ENCODE results near the gene F5. TPM values are rescaled to one million over a fixed set of nuclear protein-coding genes. Genes with fewer than 3 reads are reported as not detected.

F5 gene
- polyA plus RNA-seq, 1 experiment = not detected

DNA sequence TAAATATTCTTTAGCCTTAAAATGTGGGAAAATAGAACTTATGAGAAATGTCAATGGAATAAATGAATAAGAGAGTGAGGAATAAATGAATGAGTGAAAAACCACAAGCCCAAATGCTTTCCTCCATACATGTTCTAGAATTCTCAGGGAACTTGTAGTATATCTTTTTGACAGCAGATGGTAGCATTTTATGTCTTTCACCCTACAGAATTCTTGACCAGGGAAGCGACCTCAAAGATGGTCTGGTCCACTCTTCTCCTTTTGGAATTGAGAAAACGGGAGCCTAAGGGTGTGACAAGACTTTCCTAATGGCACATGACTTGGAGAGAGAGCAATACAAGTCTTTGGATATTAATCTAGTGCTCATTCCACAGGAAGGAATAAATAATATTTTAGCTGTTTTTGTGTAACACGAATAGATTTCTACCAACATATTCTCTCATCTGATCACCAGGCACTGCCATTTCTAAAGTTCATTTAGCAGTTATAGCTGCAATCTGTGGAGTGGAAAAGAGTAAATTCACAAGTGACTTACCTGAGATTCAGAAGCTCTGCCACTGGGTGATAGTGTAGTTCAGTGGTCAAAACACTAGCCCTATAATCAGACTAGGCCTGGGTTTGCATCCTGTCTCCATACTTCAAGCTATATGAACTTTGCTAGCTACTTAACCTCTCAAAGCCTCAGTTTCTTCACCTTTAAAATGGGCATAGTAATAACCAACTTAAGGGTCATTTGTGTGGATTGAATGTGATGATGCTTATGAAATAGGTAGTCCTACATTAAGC is 15.0 kb upstream of the F5 start:
- ChIA-PET POLR2A (no interaction called here), CTCF (interaction anchor here (1.0 to 2.2 kb wide), 4 partner anchors 25 to 212 kb away, joined by 3 to 37 read pairs (median 9); no protein-coding TSS in a partner anchor)
- H3K9me3 ChIP-seq (ENCODE audit: control insufficient read depth, insufficient read depth, low read length) = no peaks in the 10 kb centered on the region
- no peaks in the 10 kb centered on the region for H3K27me3 ChIP-seq (ENCODE audit: control insufficient read depth, insufficient read depth, low read length)
- no peak overlapping the region for H3K27ac ChIP-seq (ENCODE audit: low read depth, low read length)
- no peak for DNase-seq (ENCODE audit: low read depth, low spot score)
- TF ChIP-seq, protein P1, sequence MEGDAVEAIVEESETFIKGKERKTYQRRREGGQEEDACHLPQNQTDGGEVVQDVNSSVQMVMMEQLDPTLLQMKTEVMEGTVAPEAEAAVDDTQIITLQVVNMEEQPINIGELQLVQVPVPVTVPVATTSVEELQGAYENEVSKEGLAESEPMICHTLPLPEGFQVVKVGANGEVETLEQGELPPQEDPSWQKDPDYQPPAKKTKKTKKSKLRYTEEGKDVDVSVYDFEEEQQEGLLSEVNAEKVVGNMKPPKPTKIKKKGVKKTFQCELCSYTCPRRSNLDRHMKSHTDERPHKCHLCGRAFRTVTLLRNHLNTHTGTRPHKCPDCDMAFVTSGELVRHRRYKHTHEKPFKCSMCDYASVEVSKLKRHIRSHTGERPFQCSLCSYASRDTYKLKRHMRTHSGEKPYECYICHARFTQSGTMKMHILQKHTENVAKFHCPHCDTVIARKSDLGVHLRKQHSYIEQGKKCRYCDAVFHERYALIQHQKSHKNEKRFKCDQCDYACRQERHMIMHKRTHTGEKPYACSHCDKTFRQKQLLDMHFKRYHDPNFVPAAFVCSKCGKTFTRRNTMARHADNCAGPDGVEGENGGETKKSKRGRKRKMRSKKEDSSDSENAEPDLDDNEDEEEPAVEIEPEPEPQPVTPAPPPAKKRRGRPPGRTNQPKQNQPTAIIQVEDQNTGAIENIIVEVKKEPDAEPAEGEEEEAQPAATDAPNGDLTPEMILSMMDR (IDR thresholded peaks at IDR 0.05; ENCODE audit: low read depth, low read length) = peak; percentile 37; the same call in 1 of the 2 replicates
- no peak overlapping the region for H3K4me3 ChIP-seq (ENCODE audit: low read depth, low read length)

DNA sequence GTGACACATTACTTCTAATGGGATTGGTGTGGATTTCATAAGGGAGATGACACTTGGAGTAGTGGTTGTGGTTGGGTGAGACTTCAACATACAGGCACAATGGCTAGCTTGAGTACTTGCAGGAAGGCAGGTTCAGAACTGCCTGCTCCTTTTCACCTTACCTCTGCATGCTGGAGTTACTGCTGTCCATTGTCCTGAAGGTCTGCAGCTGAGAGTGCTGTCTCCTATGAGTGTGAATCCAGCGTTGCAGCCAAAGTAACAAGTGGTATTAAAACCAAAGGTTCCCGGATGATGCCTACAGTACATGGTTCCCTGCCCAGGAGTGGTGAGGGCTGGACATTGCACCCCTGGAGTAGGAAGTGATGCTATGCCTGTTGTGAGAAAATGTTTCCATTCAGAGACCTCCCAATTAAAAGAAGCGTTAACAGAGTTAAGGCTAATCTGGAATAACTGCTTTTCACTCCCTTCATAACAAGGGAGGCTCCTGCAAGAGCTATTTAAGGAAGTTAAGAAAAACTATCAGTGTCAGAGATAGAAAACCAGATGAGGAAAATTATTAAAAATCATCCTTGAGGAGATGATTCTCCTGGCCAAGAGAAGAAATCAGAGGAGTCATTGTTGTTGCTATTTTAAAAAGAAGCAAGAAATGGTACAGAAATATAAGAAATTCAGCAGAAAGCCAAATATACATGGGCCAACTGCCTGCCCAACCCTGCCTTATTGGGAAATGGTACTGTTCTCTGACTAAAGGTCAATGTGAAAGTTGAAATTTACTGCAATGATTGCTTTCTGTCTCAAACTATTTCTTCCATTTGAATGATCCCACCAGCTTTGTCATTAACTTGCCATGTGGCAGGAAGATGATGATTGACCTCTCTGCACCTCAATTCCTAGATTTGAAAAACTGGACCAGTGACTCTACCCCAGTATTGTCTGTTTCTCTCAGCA is 9.8 kb upstream of the F5 start:
- no peak overlapping the region for H3K4me3 ChIP-seq (ENCODE audit: low read depth, low read length)
- CTCF ChIA-PET = interaction anchor here (1.4 kb wide), 1 partner anchor 9 kb away, joined by 3 read pairs; the partner anchor contains the start of gene F5
- H3K27me3 ChIP-seq (ENCODE audit: control insufficient read depth, insufficient read depth, low read length) = no peaks in the 10 kb centered on the region
- H3K9me3 ChIP-seq (ENCODE audit: control insufficient read depth, insufficient read depth, low read length) = no peaks in the 10 kb centered on the region
- POLR2A ChIA-PET = no interaction called here
- H3K27ac ChIP-seq (ENCODE audit: low read depth, low read length) = no peak overlapping the region
- no peak for DNase-seq (ENCODE audit: low read depth, low spot score)
- TF ChIP-seq, protein P1 (IDR thresholded peaks at IDR 0.05; ENCODE audit: low read depth, low read length) = no peak

DNA sequence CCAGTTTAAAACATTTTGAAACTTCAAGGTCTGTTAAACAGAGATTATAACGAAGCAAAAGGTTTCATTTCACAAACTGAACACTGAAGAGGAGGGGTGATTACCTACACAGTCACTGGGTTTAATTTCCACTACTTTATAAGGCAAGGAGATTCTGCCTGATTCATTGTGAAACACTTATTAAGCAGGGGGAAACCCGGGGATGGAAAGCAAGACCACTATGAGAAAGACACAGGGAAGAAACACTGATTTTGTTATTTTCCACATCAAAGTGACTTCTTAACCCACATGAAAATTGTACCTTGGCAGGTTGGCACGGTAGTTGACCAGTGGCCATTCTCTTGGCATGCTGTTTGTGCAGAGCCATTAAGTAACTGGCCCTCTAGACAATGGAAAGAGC is 8.1 kb upstream of the F5 start:
- H3K4me3 ChIP-seq (ENCODE audit: low read depth, low read length) = no peak overlapping the region
- ChIA-PET POLR2A (no interaction called here), CTCF (no interaction called here)
- TF ChIP-seq, protein P1 (IDR thresholded peaks at IDR 0.05; ENCODE audit: low read depth, low read length) = no peak
- H3K9me3 ChIP-seq (ENCODE audit: control insufficient read depth, insufficient read depth, low read length) = no peaks in the 10 kb centered on the region
- peaks cover 2% of the 10 kb centered on the region for H3K27me3 ChIP-seq (ENCODE audit: control insufficient read depth, insufficient read depth, low read length)
- no peak for DNase-seq (ENCODE audit: low read depth, low spot score)
- no peak overlapping the region for H3K27ac ChIP-seq (ENCODE audit: low read depth, low read length)

DNA sequence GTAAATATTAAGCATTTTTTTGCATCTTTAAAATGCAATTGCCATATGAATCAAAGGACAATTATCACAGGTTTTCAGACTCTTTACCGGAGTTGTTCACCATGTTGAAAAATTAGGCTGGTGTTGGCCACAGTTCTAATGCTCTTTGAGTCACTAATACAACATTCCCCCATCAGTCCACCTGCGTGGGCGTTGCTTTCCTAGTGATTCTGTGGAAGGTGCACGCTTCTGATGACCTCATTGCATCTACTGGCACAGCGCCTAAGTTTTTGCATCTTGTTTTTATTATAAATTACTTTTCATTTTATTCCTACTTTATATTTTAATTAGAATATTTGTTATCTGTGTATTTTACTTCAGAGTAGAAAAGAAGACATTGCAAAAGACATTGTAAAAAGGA is 4.7 kb upstream of the F5 start:
- TF ChIP-seq, protein P1 (IDR thresholded peaks at IDR 0.05; ENCODE audit: low read depth, low read length) = no peak
- CTCF ChIA-PET = no interaction called here
- Histone ChIP-seq H3K4me3 (ENCODE audit: low read depth, low read length) (no peak overlapping the region), H3K27me3 (ENCODE audit: control insufficient read depth, insufficient read depth, low read length) (peaks cover 2% of the 10 kb centered on the region), H3K27ac (ENCODE audit: low read depth, low read length) (no peak overlapping the region), H3K9me3 (ENCODE audit: control insufficient read depth, insufficient read depth, low read length) (no peaks in the 10 kb centered on the region)
- DNase-seq (ENCODE audit: low read depth, low spot score) = no peak
- POLR2A ChIA-PET = no interaction called here

Data from AG04450 (cell line).